Stimulated activated CD4-positive, alpha-beta T cell treated with anti-CD3 and anti-CD28 coated beads, Interleukin-12 subunit alpha, Interleukin-12 subunit beta, amount 100 ng/mL, for 48 hours (primary cell): Measurements from ENCODE around the gene CHODL.

Source experiments
- DNase-seq, 3 donors: peaks; one replicate each; pipeline ENCODE4 v3.0.0-alpha.2; 2020; ENCODE audit warnings: low read depth in 2 of 3, low spot score in 1 of 3

The CHODL gene, protein sequence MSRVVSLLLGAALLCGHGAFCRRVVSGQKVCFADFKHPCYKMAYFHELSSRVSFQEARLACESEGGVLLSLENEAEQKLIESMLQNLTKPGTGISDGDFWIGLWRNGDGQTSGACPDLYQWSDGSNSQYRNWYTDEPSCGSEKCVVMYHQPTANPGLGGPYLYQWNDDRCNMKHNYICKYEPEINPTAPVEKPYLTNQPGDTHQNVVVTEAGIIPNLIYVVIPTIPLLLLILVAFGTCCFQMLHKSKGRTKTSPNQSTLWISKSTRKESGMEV

DNA sequence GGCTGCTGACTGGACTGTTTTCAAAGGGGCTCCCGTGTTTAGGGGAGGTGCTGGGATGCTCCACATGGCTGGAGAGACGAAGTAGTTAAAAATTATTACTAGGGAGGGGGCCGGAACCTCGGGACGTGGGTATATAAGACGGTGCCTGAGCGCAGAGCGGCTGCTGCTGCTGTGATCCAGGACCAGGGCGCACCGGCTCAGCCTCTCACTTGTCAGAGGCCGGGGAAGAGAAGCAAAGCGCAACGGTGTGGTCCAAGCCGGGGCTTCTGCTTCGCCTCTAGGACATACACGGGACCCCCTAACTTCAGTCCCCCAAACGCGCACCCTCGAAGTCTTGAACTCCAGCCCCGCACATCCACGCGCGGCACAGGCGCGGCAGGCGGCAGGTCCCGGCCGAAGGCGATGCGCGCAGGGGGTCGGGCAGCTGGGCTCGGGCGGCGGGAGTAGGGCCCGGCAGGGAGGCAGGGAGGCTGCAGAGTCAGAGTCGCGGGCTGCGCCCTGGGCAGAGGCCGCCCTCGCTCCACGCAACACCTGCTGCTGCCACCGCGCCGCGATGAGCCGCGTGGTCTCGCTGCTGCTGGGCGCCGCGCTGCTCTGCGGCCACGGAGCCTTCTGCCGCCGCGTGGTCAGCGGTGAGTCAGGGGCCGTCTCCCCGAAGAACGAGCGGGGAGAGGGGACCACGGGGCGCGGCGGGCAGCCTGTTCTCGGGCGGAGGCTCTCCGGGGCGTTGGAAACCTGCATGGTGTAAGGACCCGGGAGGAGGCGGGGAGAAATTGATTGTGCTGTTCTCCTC, at the start of gene CHODL:
CHODL (plus strand) TSS at position 163 of the 793 bp plus-strand sequence; CDS start at position 554, 391 bp downstream.
- DNase-seq: no peak

DNA sequence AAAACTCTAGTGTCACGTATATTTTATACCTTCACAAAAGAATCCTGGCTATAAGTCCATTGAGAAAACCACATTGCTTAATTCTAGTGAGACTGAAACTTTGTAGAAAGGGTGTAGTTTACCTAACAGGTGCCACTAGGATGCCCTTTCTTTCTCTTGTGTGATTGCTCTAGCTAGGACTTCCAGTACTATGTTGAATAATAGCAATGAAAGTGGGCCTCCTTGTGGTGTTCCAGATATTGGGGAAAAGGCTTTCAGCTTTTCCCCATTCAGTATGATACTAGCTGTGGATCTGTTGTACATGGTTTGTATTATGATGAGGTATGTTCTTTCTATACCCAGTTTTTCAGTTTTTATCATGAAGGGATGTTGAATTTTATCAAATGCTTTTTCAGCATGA, 39.7 kb upstream of the CHODL start:
- no peak for DNase-seq

DNA sequence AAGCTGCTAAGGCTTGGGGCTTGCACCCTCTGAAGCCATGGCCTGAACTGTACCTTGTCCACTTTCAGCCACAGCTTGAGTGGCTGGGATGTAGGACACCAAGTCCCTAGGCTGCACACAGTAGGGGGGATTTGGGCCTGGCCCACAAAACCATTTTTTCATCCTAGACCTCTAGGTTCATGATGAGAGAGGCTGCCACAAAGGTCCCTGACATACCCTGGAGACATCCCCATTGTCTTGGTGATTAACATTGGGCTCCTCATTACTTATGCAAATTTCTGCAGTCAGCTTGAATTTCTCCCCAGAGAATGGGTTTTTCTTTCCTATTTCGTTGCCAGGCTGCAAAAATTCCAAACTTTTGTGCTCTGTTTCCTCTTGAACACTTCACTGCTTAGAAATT, 26.3 kb upstream of the CHODL start:
- no peak for DNase-seq

DNA sequence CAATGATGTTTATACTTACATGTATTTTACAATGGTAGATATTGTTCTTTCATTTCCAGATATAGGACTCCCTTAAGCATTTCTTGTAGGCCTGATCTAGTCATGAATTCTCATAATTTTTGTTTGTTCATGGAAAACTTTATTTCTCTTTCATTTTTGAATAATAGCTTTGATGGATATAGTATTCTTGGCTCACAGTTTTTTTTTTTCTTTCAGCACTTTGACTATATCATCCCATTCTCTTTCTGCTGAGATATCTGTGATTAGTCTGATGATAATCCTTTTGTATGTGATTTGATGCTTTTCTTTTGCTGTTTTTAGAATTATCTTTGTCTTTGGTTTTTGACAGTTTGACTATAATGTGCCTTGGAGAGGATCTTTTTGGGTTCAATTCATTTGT, 24.1 kb upstream of the CHODL start:
- no peak for DNase-seq

DNA sequence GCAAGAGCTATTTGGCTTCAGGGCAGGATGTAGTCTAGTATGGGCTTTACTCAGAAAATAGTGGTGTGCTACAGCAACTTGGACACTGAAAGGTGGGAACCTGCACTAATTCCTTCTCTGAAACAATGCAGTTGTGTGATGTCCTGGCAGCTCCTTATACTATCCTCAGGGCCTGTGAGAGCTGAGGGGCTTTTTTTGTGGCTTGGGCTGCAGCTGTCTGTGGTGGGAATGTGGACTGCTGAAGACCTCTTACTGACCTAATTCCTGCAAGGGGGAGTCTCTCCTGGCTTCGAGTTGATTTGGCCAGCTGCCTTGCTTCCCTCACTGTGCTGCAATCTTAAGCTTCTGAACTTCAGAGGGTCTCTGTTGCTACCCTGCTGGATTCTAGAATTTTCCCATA, 22.3 kb upstream of the CHODL start:
- no peak for DNase-seq

DNA sequence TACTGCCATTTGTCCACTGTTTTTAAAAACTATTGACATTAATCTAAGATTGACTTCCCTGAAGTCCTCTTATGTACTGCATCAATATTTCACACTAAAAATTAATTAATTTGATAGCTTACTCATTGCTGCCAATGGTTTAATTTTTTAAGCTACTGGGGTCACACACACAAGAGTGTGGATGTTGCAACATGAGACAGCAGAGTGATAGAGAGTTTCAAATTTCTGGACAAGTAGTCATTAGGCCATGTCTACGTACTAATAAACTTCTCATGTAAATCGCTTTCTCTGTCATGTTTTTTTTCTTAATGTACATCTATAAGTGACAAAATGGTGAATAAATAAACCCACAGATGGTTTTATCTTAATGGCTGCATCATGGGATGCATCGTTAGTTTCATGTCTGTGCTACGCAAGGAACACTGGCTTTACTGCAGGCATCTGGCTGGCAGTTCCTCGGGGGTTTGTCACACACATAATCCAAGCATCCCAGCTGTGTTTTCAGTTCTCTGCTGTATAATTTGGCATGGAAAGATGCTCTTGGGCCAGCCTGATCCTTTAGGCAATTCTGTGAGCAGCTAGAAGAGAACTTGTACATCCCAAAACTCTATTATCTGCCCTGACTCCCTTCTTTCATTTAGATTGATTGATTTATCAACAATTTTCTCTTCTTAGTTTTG, 16.4 kb upstream of the CHODL start:
- no peak for DNase-seq

DNA sequence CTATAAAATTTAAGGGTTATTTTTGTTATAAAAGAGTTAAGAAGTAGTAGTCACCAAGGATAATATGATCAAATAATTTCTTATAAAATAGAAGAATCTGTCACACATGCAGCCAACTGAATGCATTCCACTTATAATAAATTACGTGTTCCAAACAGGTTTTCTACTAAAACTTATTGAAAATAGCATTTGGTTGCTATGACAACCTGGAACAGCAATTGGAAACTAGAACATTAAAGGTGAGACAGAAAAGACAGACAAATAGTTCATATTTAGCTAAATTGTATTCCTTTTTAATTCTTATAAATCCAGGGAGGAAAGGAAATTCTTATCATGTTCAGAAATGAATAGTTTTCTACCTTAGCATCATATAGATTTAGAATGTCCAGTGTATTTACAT, 9.1 kb upstream of the CHODL start:
- no peak for DNase-seq

DNA sequence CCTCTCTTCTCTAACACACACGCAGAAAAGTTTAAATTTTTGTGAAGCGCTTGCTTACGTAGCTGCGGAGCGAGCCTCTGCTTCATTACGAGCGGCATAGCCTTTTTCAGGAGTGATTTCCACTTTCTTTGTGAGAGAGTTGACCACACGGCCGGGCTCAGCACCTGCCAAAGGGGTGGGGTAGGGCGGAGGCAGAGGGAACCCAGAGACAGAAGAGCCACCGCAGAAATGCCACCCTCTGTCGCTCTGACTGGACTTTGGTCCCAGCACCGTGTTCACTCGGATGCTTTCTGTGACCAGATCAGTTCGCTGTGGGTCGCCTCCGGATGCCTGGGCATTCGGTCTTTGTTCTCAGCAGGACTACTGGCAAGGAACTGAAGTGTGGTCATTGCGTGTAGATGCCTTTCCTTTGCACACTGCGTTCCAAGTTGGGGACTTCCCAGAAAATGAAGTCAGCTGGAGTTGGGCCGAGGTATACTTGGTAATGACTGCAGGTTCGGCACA, 883 bp downstream of the CHODL start:
- DNase-seq: no peak

DNA sequence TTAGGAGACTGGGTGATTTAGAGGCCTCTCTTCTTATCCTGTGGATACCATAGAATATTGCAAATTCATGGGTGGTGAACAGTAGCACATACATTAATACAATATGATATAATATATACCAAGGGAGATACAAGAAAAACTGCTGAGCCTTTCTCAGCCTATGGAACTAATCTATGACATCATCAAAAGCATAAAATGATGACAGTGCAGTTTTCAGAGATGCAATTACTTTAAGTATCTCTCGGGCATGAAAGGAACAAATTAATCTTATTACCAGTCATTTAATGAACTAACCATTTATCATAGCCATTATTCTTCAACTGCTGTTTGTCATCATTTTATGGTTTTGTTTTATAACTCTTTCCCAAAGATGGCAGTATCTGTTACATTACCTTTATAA, 3.5 kb downstream of the CHODL start:
- DNase-seq: no peak

DNA sequence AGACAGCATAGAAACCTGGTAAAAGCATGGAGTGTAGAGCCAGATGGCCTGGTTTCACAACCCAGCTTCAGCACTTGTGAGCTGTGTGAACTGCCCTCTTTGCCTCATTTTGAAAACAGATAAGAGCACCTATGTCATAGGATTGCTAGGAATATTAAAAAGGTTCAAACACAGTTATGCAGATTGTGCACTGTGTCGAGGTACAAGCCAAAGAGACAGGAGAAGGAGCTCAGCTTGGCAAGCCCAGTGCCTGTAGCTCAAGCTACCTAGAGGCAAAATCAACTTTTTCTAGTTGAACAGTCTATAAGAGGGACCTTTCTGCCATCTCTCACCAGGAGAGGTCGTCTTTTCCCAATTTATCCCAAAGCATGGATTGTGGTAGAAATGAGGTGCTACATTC, 5.0 kb downstream of the CHODL start:
- no peak for DNase-seq

DNA sequence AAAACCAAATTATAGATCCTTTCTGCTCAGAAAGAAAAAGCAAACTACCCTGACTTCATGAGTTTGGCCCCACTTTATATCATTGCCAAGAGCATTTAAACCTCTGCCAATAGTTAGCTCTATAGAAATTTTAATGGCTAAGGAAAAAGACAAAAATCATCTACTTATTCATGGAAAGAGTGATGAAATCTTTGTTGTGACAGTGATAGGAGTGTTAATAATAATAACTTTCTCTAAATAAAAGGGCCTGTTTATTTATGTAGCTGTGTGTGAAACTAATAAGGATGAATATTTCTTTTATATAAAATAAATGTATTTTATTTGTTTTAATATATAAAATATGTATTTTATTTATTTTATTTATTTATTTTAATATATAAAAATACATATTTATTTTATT, 6.4 kb downstream of the CHODL start:
- no peak for DNase-seq

DNA sequence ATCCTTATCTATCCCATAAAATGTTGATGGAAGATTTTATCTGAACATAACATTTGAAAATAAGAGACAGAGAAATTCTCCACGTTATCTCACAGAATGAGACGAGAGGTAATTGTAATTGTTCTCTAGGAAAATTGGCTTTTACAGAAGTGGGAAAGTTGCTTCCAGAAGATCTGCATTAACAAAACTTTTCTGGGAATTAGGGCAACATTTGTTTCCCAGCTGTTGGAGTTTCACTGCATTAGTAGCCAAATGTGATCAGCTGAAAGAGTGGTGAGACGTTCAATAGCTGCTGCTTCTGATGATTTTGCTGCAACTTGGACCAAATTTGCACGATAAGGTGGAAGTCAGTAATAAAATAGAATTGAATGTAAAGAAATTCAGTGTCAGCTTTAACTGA, 7.6 kb downstream of the CHODL start:
- DNase-seq: no peak

DNA sequence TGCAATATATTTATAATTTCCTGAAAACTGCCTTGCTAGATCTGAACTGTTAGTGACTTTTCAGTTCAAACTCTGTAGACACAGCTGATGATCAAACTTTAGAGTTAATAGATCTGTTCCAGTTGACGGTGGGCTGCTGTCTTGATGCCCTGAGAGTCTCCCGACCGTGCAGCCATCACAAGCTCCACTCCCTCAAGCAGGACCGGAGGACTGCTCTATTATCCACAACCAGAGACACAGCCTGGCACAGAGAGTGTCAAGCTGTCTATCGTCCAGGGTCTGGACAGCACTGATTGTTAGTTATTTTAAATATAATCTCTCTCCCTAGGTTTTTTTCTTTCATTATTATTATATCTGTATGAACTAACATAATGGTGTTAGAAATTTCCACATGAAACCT, 8.0 kb downstream of the CHODL start:
- DNase-seq: no peak

DNA sequence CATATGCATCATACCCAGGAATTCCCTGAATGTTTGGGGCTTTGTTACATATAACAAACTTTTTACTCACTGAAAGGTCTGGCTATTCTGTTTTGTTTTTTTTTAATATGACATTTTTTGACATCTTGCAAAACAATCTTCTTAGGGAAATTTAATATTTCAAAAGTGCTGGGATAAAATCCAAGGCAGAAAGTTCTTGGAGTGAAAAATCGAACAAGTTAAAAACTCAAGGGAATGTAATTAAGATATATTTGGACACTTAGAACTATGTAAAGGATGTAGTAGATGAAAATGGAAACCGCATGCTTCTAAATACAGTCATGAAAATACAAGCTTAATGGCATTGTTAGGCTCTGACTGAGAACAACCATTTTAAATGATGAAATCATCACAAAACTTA, 8.6 kb downstream of the CHODL start:
- no peak for DNase-seq

DNA sequence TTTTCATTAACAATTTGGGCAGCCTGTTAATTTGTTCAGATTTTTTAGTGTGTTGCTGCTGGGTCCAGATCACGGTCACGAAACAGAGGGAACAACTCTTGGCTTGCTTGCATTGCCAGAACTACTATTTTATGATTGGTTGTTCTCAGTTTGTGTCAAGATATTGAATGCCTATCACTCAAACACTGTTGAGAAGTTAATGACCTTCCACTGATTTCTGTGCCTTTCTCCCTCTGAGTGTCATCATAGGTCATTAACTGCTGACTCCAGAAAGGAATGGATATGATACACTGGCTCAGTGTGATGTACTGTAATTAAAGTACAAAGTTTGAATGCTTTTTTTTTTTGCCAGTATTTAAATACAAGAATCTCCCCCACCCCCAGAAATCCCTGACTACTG, 9.2 kb downstream of the CHODL start:
- no peak for DNase-seq

DNA sequence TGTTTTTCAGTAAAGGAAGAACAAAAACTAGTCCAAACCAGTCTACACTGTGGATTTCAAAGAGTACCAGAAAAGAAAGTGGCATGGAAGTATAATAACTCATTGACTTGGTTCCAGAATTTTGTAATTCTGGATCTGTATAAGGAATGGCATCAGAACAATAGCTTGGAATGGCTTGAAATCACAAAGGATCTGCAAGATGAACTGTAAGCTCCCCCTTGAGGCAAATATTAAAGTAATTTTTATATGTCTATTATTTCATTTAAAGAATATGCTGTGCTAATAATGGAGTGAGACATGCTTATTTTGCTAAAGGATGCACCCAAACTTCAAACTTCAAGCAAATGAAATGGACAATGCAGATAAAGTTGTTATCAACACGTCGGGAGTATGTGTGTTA, 21.3 kb downstream of the CHODL start:
- DNase-seq: no peak

DNA sequence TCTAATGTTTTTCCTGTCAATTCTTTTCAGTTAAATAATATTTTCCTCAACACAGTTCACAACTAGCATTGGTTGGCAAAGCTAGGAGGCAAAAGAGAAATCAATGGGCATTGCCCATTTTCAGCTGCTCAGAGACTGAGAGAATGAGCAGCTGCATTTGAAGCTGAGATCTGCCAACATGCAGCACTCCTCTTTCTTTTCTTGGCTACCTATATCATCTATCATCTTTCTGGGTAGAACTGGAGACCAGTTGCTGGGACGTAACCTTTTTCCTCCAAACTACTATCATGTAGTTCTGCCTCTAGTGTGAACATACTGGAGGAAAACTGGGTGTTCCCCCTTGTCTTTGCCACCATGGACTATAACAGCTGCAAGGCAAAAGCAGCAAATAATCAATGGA, 22.9 kb downstream of the CHODL start:
- no peak for DNase-seq

DNA sequence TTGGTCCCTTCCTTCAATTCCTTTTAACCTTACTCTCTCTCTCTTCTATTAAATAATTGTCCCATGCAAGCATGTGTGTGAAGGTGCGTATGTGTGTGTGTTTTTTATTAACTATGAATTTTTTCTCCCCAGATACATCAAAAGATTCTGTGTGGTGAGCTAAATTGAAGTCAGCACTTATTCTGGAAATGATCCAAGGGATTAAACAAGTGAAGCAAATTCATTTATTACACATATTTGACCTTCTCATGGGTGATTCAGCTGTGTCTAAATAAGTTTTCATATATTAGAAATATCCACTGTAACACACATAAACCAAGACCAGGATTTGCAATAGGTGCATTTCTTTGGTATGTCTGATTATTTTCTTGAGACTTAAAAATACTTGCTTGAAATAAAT, 24.3 kb downstream of the CHODL start:
- no peak for DNase-seq

DNA sequence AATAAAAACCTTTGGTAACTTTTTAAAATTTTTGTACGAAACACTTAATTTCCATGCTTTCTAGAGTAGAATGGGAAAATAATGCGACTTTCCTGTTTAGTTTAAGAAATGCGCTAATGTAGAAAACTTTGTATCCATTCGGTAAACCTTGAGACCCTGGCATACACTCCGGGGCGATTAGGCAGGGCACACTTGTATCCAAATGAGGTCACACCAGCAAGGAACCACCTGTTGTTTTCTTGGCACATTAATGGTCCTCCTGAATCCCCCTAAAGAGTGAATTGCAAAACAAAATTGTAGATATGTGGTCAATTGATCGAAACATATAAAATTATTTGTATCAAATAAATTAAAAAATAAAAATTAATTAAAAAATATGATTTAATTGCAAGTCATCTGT, 25.2 kb downstream of the CHODL start:
- DNase-seq: no peak

DNA sequence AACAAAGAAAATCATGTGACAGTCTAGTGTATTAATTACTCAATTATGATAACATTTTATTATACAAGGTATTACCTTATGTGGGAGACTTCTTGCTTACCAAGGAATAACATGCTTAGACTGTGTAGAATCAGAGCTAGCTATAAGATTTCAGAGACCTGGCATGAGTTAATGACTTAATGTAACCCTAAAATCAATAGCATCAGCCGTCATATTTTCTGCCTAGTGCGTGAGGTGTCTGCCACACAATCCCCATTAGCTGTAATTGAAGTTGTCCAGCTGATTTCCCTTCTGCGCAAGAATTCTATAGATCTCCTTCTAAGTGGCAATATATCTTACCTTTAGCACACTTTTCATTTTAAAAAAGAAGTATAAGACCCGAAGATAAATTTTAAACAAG, 28.8 kb downstream of the CHODL start:
- DNase-seq: no peak

DNA sequence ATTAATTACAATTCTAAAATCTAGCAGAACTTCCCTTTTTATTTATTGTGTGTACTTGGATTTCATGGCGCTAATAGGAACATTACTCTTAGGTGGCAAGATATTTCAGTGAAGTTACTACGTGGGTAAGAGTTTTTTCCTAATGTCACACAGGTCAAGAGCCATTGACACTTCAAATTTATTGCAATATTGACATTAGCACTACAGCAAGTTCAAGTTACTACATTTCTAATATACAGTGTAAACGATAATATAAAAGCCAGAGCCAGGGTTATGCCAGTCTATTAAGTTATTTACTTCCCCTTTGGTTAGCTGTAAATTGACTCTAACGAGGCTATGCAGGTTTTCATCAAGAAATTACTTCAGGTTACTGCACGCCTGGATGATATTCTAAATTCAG, 29.7 kb downstream of the CHODL start:
- no peak for DNase-seq

DNA sequence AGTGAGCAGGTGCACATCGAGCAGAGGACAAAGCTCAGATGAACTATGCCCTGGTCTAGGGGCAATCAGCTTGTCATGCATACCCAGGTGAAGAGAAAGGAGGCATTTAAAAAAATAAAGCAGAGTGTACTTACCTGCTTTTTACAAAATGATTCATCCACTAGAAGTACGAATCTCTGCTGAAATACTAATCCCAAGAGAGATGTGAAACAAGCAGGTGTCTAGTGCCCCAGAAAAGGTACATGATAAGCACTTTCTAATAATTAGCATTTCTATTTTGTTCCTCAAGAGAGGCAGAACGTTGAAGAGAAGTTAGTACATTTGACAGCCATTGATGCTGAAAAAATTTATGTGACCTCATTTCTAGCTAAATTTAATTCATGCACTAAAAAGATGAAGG, 31.1 kb downstream of the CHODL start:
- DNase-seq: no peak
